K562 (cell line): Measurements from ENCODE around the gene MYO7A. TPM values are rescaled to one million over a fixed set of nuclear protein-coding genes. Genes with fewer than 3 reads are reported as not detected.

Experiments
- ATAC-seq: fragments of 200-7000 bp; cut with Tn5 transposase; 3 replicates; pipeline ENCODE4 v1.9.1; 2020; ENCODE audit warnings: moderate library complexity
- BruUV-seq: library from RNA; stranded (reverse); fragments of 400-500 nt; replicated peaks from 2 replicates; lab custom pipeline; 2021; lab: Mats Ljungman, UMichigan
- CTCF ChIA-PET: fragments of 300-600 bp; formaldehyde crosslinking; extraction: SDS; loops from one replicate; lab custom pipeline; 2021; ENCODE audit warnings: low intra/inter-chr PET ratio; lab: Yijun Ruan, JAX
- POLR2A ChIA-PET: fragments of 300-600, 350-650 bp; sonication (Branson Sonifier 250); formaldehyde crosslinking; extraction: SDS; loops from one replicate; lab custom pipeline; 2021; ENCODE audit warnings: antibody characterized with exemption, inconsistent platforms; lab: Yijun Ruan, JAX
- DNase-seq, 4 experiments: peaks; one replicate each; pipeline versions ENCODE4 v3.0.0 to v3.0.0-alpha.2; 2011 to 2018; ENCODE audit warnings: low spot score in 3 of 4, mixed read lengths in 3 of 4; ENCODE audit errors: extremely low read depth in 1 of 4
- FAIRE-seq: peaks from 2 replicates; lab custom pipeline; 2011; peaks lifted over from hg19 to GRCh38; lab: Jason Lieb, UNC
- H2AFZ ChIP-seq: 2 replicates; pipeline ENCODE4 v1.6.0; 2011; ENCODE audit warnings: low read depth, low read length, control low read depth, inconsistent platforms
- H3K27ac ChIP-seq: fragments of 200-600 bp; 3 replicates; pipeline ENCODE4 v1.8.0; 2011; ENCODE audit warnings: low read depth, mild to moderate bottlenecking, control low read depth, inconsistent platforms, low read length, moderate library complexity, mixed read lengths; ENCODE audit errors: extremely low read depth
- H3K27me3 ChIP-seq, 2 experiments: fragments of 300-600 bp in 1 of 2; 2 replicates in 1 of 2; 3 replicates in 1 of 2; pipeline versions ENCODE4 v1.6.0 to v1.8.0; 2011; ENCODE audit warnings: inconsistent platforms in 2 of 2, low read length in 2 of 2, mild to moderate bottlenecking in 1 of 2, mixed read lengths in 1 of 2, moderate library complexity in 1 of 2; ENCODE audit not compliant: control insufficient read depth in 2 of 2, insufficient read depth in 2 of 2
- H3K36me3 ChIP-seq: fragments of 300-600 bp; 3 replicates; pipeline ENCODE4 v1.8.0; 2011; ENCODE audit warnings: mild to moderate bottlenecking, low read length, inconsistent platforms; ENCODE audit not compliant: control insufficient read depth, insufficient read depth
- H3K4me1 ChIP-seq, 2 experiments: fragments of 200-600 bp in 1 of 2; replicated peaks in 1 of 2; 2 replicates in 1 of 2; 3 replicates in 1 of 2; pipeline versions ENCODE4 v1.5.1 to v1.8.0; 2011; ENCODE audit warnings: inconsistent platforms in 2 of 2, low read length in 2 of 2, mild to moderate bottlenecking in 1 of 2, mixed read lengths in 1 of 2, moderate library complexity in 1 of 2; ENCODE audit not compliant: control insufficient read depth in 2 of 2, insufficient read depth in 2 of 2
- H3K4me2 ChIP-seq: 2 replicates; pipeline ENCODE4 v1.6.1; 2011; ENCODE audit warnings: low read length, control low read depth, inconsistent platforms, mixed read lengths; ENCODE audit not compliant: insufficient read depth
- H3K4me3 ChIP-seq: fragments of 200-600 bp; sonication (generic), shearing (Covaris generic); 2 replicates; pipeline ENCODE4 v1.5.1; 2016; ENCODE audit warnings: control low read depth, inconsistent platforms
- H3K79me2 ChIP-seq: fragments of 200-600 bp; 3 replicates; pipeline ENCODE4 v1.8.0; 2011; ENCODE audit warnings: low read length, inconsistent platforms; ENCODE audit not compliant: control insufficient read depth, insufficient read depth
- H3K9ac ChIP-seq, 2 experiments: 2 replicates each; pipeline versions ENCODE4 v1.6.0 to v1.6.1; 2011; ENCODE audit warnings: low read depth in 2 of 2, low read length in 2 of 2, control low read depth in 1 of 2, inconsistent platforms in 1 of 2, mild to moderate bottlenecking in 1 of 2, mixed read lengths in 1 of 2; ENCODE audit not compliant: insufficient read depth in 1 of 2
- H3K9me1 ChIP-seq: one replicate; pipeline ENCODE4 v1.6.0; 2011; ENCODE audit warnings: inconsistent platforms, mild to moderate bottlenecking, low read length, moderate library complexity; ENCODE audit not compliant: control insufficient read depth, insufficient read depth
- H3K9me3 ChIP-seq: replicated peaks from 2 replicates; pipeline ENCODE4 v1.5.1; 2011; ENCODE audit warnings: low read depth, low read length, inconsistent platforms; ENCODE audit not compliant: control insufficient read depth, insufficient read depth
- H4K20me1 ChIP-seq: replicated peaks from 2 replicates; pipeline ENCODE4 v1.6.1; 2011; ENCODE audit warnings: low read length, inconsistent platforms, mixed read lengths; ENCODE audit not compliant: control insufficient read depth, insufficient read depth
- AFF4 ChIP-seq: sonication (generic); formaldehyde crosslinking; IDR thresholded peaks from 2 replicates; pipeline ENCODE4 v1.8.0; 2023; ENCODE audit warnings: mild to moderate bottlenecking, missing genetic modification reagents
- EGR1 ChIP-seq: fragments of 450-650 bp; conservative IDR thresholded peaks from 2 replicates; pipeline ENCODE4 v1.6.1; 2017; ENCODE audit warnings: mild to moderate bottlenecking
- EHMT2 ChIP-seq: fragments of 450-650 bp; IDR thresholded peaks from 2 replicates; pipeline ENCODE4 v1.6.1; 2018; ENCODE audit warnings: antibody characterized with exemption
- EWSR1 ChIP-seq: fragments of 450-650 bp; IDR thresholded peaks from 2 replicates; pipeline ENCODE4 v1.6.1; 2018; ENCODE audit warnings: borderline replicate concordance, mild to moderate bottlenecking, low read depth, moderate library complexity; ENCODE audit not compliant: partially characterized antibody
- FOXK2 ChIP-seq, 2 experiments: fragments of 450-650 bp; IDR thresholded peaks in 1 of 2; conservative IDR thresholded peaks in 1 of 2; 2 replicates each; pipeline ENCODE4 v1.6.1; 2016; ENCODE audit warnings: low read depth in 2 of 2, mild to moderate bottlenecking in 1 of 2
- HOXB6 ChIP-seq: fragments of 250-450 bp; sonication (Bioruptor Pico); IDR thresholded peaks from 2 replicates; pipeline ENCODE4 v1.5.1; 2022; ENCODE audit warnings: mild to moderate bottlenecking, borderline replicate concordance
- MCM3 ChIP-seq: fragments of 450-650 bp; IDR thresholded peaks from 2 replicates; pipeline ENCODE4 v1.6.1; 2016
- MECOM ChIP-seq: fragments of 250-450 bp; sonication (Bioruptor Pico); IDR thresholded peaks from 2 replicates; pipeline ENCODE4 v1.8.0; 2022; ENCODE audit warnings: inconsistent platforms
- PHB ChIP-seq: fragments of 250-450 bp; sonication (Bioruptor Pico); IDR thresholded peaks from 2 replicates; pipeline ENCODE4 v1.5.0; 2021
- ZFP1 ChIP-seq: fragments of 450-650 bp; formaldehyde crosslinking; IDR thresholded peaks from 2 replicates; pipeline ENCODE4 v1.4.0; 2020; ENCODE audit warnings: mild to moderate bottlenecking, mixed read lengths
- ZNF41 ChIP-seq: fragments of 250-450 bp; sonication (Bioruptor Pico); conservative IDR thresholded peaks from 2 replicates; pipeline ENCODE4 v1.4.0; 2020; ENCODE audit warnings: mild to moderate bottlenecking
- ZNF766 ChIP-seq: fragments of 200-800 bp; sonication (Bioruptor generic); conservative IDR thresholded peaks from 2 replicates; pipeline ENCODE4 v1.6.1; 2016; ENCODE audit warnings: missing genetic modification characterization, missing compliant biosample characterization
- WGBS: fragments of 100-300 bp; shearing (Covaris generic); methylation state at CpG from one replicate; pipeline ENCODE4 v1.1.6; 2016; ENCODE audit warnings: low coverage, mixed read lengths; ENCODE audit not compliant: insufficient coverage; ENCODE audit errors: missing lambda C conversion rate; 5-methylcytosine and 5-hydroxymethylcytosine counted together
- in situ Hi-C: fragments of 300-500 bp; cut with MboI; formaldehyde crosslinking; loops from 4 replicates; pipeline ENCODE4 v1.15.0; 2018; ENCODE audit warnings: inconsistent platforms, mixed read lengths
- intact Hi-C: fragments of 100-400 bp; cut with micrococcal nuclease; formaldehyde crosslinking; loops from 2 replicates; pipeline ENCODE4 v1.14.2; 2022
- polyA plus RNA-seq, 8 experiments: library from polyadenylated mRNA; depleted of rRNA in 4 of 8; stranded (reverse) in 5 of 8; unstranded in 3 of 8; fragments of >200 nt; fragmentation: Nextera tagmentation in 2 of 8; fragmentation: Illumina TruSeq in 1 of 8; extraction: Ambion mirVana in 2 of 8; extraction: Trizol in 1 of 8; gene quantifications; 2 replicates each; pipeline versions ENCODE4 v1.2.1 to v1.2.3, GENCODE V29; 2011 to 2014; ENCODE audit warnings: inconsistent platforms in 1 of 8, missing spikeins in 1 of 8
- total RNA-seq, 7 experiments: library from RNA; depleted of rRNA in 6 of 7; stranded (reverse); fragments of >200 nt in 6 of 7; fragmentation: Illumina TruSeq in 2 of 7; extraction: Trizol in 2 of 7; gene quantifications; 2 replicates each; pipeline versions ENCODE4 v1.2.1 to v1.2.3, GENCODE V29; 2011 to 2021; ENCODE audit warnings: low replicate concordance in 1 of 7

The MYO7A gene
- total and polyA plus RNA-seq, 9 of the 15 experiments (the other 6 are each of a cell fraction or from before 2014, with no cell fraction given): 0.01 to 0.11 (median 0.07) TPM; not detected in 1

GRCh38 chr11:77175869-77176539, 48.0 kb downstream of the MYO7A start:
- Histone ChIP-seq H3K36me3 (no peaks in the 10 kb centered on the region), H3K27me3 (peaks cover 4 to 56% of the 10 kb centered on the region in 2 experiments; a peak in 3 of 5 replicates), H3K27ac (no peak overlapping the region), H3K9ac (no peak overlapping the region), H3K9me1 (peaks cover 2% of the 10 kb centered on the region), H2AFZ (no peak overlapping the region), H3K9me3 (no peaks in the 10 kb centered on the region), H3K4me1 (peaks cover 6 to 17% of the 10 kb centered on the region in 2 experiments; a peak in 4 of 5 replicates), H3K4me3 (no peak overlapping the region), H3K4me2 (no peak overlapping the region), H3K79me2 (no peaks in the 10 kb centered on the region), H4K20me1 (no peaks in the 10 kb centered on the region)
- no peak for FAIRE-seq
- no peak for DNase-seq
- WGBS: 2% methylated on average over 12 of the region's 12 CpGs
- ChIA-PET POLR2A (interaction anchor here (1.1 kb wide), 1 partner anchor 8 kb away, joined by 3 read pairs; no protein-coding TSS in a partner anchor), CTCF (no interaction called here)
- intact Hi-C loops (no loop called here), in situ Hi-C loops (no loop called here)
- peak; percentile 17; the same call in 1 of the 3 replicates for ATAC-seq
- BruUV-seq: no TSS peak
- TF ChIP-seq EHMT2 (no peak), ZFP1 (no peak), EGR1 (no peak)

GRCh38 chr11:77176996-77177395, 49.0 kb downstream of the MYO7A start:
- DNase-seq (no peak), ATAC-seq (no peak), FAIRE-seq (no peak)
- no peak overlapping the region for H3K27ac ChIP-seq
- H3K4me3 ChIP-seq: no peak overlapping the region
- POLR2A ChIA-PET: interaction anchor here (1.0 kb wide), 1 partner anchor 11 kb away, joined by 3 read pairs; no protein-coding TSS in a partner anchor
- peaks cover 5 to 64% of the 10 kb centered on the region in 2 experiments; a peak in 3 of 5 replicates for H3K27me3 ChIP-seq
- no peaks in the 10 kb centered on the region for H3K36me3 ChIP-seq
- in situ Hi-C loops: no loop called here
- no TSS peak for BruUV-seq
- intact Hi-C loops: no loop called here
- no peaks in the 10 kb centered on the region for H3K79me2 ChIP-seq
- H3K9me1 ChIP-seq: peaks cover 2% of the 10 kb centered on the region
- no peak overlapping the region for H2AFZ ChIP-seq
- no peak overlapping the region for H3K9ac ChIP-seq
- H3K9me3 ChIP-seq: no peaks in the 10 kb centered on the region
- peaks cover 4 to 12% of the 10 kb centered on the region in 2 experiments; a peak in 4 of 5 replicates for H3K4me1 ChIP-seq
- no peaks in the 10 kb centered on the region for H4K20me1 ChIP-seq
- 8% methylated on average over 9 of the region's 9 CpGs for WGBS
- CTCF ChIA-PET: interaction anchor here (0.5 kb wide), 1 partner anchor 84 kb away, joined by 3 read pairs; no protein-coding TSS in a partner anchor
- no peak overlapping the region for H3K4me2 ChIP-seq
- TF ChIP-seq EWSR1: no peak
- TF ChIP-seq EHMT2: no peak
- TF ChIP-seq ZNF766 (CRISPR knock-in tag): no peak
- TF ChIP-seq AFF4: no peak
- TF ChIP-seq MECOM (CRISPR knock-in tag): no peak
- TF ChIP-seq HOXB6 (CRISPR knock-in tag): no peak
- no peak for TF ChIP-seq PHB
- no peak for TF ChIP-seq MCM3
- TF ChIP-seq FOXK2 (conservative IDR thresholded peaks at IDR 0.05 in 1 of 2, IDR thresholded peaks at IDR 0.05 in 1 of 2; ENCODE audit: low read depth in 2 of 2): no peak
- TF ChIP-seq ZNF41 (CRISPR knock-in tag): no peak
